GM18909 (cell line): ENCODE data around the gene VPS37B.

Experiments used
- ATAC-seq: cut with Tn5 transposase; IDR thresholded peaks from one replicate; pipeline ENCODE4 v1.9.1; 2021; ENCODE audit warnings: mild to moderate bottlenecking; ENCODE audit not compliant: unreplicated experiment, poor library complexity

VPS37B gene

DNA sequence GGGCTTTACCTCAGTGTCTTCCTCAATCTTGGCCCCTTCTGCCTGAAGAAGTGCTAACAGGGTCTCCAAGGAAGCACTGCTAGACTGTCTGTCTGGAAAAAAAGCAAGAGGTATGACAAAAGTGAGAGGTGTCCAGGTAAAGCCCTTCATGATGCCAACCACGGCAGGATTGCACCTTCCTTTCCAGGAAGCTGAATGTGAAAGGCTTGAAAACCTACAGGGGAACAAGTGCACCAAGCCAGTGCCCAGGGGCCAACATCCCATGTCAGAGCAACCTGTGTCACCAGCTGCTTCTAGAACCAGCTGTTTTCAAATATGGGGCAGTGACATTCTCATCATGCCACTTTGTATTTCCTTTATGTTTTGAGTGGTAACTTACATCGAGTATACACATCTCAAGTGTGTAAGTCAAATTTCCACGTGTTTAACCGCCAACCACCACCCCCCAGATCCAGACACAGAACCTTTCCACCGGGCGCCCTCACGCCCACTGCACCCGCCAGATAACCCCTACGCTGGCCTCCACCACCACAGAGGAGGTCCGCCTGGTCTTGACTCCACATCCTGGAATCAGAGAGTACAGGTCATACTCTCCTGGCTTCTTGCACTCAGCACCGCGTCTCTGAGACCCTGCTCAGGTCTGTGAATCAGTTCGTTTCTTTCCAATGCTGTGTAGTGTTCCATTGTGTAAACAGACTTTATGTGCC lies 27.3 kb downstream of the VPS37B start:
- no peak for ATAC-seq

DNA sequence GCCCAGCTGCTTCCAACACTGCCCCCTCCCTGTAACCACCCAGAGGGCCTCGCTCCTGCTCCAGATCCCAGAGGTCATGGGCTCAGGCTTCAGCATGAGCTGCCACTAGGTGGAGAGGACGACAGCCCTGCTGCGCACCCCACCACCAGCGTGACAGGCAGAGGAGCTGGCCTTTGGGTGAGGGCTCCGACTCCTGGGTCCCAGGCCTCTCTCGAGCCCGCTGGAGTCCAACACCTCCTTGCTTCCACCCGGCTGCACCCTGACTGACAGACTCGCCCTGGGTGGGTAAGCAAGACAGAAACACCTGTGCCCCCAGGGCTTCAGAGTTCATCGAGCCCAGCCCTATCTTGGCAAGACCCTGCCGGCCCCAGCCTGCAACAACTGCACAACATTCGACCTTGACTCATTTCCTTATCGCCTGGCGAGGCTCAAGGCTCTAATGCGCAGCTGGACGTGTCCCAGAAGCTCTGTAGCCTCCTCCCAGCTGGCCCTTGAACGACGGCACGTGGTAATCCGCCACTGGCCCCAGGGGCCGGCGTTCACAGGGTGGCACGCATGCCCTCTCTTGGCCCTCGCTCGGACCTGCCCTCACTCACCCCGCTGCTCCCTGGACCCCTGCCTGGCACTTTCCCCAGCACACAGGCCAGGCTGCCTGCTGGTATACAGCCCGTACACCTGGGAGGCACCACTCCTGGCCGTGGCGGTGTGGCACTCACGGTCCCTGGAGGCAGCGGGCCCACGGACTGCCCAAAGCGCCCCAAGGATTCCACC lies 28.0 kb downstream of the VPS37B start:
- no peak for ATAC-seq

DNA sequence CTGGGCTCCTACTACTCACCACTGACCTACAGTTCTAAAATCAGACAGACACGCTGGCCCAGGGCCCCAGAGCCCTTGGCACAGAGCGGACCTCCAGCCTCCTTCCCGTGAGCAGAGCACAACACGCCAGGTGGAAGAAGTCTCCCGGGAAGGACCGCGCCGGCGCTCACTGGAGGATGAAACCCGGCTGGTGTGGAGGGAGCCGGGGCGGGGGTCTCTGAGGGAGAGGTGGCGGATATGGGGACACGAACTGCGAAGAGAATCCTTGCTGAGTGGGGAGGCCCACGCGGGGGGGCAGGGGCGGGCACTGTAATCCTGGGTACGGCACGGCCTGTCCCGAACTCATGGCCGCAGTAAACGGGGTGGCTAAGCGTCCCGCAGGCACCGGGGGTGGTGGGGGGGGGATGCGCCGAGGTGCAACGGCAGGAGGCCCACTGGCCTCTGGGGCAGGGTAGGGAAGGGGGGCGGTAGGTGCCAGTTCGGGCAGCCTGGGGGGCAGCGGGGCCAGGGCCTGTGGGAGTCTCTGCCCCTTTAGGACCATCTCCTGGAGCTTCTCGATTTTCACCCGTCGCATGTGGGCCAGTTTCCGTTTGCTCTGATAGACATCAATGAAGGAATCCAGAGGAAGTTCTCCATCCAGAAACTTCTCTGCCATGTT lies 28.8 kb downstream of the VPS37B start:
- no peak for ATAC-seq

DNA sequence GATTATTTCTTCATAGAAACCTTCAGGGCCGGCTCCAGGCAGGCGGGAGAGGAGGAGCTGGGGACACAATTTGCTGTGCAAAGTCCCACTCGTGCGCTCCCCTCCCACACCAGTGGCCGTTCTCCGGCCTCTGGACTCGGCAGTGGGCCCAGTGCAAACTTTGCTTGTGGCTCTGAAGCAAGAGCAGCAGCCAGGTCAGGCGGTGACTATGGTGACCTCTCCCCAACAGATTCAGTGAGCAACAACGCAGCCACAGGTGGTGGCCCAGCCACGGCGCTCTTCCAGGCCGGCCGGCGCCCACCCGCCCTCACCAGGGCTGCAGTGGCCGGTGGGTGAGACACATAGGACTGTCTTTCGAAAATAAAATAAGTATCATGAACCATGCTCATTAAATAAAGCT lies 29.5 kb downstream of the VPS37B start:
- ATAC-seq, result no peak

DNA sequence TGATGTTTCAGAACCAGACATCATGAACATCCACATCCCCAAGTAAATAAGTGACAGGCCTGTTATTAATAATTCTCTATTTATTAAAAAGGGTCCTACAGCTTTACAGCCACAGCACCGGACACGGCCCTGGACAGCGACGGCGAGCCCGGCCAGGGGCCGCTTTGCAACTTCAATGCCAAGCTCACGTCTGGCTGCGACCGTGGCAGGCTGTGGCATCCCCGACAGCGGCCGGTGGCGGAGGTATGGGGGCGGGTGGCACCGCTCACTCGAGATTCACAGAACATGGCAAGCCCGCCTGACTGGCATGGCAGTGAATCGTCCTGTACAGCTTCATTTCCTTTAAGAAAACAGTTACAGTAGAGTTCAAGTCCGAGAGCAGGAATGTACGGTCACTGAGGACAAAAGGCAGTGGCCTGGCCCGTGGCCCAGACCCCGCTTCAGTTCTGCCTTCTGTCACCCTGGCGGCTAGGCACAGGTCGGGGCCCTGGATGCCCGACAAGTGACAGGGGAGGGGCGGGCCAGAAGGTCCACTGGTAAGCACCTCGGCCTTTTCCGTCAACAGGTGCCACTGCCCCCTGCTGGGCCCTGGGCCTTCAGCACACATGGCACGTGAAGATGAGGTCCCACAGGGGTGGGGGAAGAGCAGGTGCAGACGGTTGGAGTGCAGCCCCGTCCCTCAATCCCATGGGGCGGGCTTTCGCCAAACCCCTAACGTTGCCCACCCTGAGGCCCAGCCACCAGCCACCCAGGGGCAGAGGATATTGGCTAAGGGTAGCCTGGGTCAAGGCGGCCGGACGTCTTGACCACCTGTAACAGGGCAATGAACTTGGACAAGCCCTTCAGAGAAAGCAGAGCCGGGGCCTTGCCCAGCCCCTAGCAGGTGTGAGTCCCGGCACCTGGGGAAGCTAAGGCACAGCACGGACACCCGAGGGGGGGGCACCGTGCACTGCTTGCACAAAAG lies 30.4 kb downstream of the VPS37B start:
- no peak for ATAC-seq

DNA sequence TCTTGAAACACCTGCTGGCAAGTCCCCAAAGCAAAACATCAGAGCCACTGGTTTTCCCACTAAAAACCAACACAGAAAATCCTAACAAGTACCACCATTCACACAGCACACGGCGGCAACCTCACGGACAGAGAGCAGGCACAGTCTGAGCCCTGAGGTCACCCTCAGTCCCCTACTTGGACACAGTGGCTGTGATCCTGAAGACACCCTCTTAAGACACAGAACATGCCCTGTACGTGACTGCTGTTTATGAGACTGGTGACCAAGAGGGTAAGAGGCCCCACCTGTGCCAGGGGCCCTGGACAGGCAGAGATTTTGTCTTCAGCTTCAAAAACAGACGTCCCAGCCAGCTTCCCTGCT lies 31.1 kb downstream of the VPS37B start:
- no peak for ATAC-seq

DNA sequence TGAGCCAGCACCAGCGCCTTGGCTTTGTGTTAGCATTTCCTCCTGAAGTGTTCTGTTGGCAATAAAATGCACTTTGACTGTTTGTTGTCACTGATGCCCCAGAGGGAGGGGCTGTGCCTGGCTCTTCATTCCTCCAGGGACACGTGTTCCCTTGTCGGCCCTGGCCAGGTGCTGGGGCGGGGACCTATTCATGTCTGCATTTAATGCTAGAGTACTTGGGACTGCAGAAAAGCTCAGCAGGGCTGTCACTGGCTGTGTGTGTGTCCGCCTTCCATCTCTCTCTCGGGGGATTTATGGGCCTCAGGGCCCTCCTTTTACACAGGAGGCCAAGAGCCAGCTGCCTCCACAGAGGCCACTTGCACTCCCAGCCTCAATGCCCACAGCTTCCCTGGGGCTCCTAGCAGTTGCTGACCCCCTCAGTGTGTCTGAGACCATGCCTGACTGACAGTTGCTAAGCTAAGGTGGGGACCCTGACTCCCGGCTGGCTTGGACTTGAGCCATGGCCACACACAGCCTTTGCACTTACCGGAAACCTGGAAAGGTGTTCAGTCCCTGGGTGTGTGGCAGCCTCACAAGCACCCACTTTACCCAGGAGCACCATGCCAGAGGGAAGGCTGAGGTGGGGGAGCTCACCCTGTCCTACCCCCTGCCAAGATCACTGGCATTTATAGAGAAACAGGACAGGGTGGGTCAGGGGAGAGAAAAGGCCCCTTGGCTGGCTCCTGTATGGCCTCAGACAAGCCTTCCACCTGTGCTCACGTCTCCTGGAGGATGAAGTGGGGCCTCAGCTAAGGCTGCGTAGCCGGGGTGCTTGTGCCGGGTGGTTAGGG lies 32.8 kb downstream of the VPS37B start:
- ATAC-seq, result no peak

DNA sequence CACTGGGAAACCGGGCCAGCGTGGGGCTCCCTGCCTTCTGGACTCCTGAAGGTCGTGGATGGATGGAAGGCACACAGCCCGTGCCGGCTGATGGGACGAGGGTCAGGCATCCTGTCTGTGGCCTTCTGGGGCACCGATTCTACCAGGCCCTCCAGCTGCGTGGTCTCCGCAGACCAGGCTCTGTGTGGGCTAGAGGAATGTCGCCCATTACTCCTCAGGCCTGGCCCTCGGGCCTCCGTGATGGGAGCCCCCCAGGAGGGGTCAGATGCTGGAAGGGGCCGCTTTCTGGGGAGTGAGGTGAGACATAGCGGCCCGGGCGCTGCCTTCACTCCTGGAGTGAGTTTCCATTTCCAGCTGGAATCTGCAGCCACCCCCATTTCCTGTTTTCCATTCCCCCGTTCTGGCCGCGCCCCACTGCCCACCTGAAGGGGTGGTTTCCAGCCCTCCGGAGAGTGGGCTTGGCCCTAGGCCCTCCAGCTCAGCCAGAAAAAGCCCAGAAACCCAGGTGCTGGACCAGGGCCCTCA lies 33.8 kb downstream of the VPS37B start:
- ATAC-seq, result no peak

DNA sequence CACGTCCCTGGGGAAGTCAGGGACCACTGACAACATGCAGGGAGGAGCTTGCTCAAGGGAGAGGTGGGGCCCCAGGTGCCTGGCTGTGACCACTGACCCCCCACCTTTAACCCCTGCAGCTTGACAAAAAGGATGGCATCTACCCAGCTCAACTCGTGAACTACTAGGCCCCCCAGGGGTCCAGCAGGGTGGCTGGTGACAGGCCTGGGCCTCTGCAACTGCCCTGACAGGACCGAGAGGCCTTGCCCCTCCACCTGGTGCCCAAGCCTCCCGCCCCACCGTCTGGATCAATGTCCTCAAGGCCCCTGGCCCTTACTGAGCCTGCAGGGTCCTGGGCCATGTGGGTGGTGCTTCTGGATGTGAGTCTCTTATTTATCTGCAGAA lies 34.3 kb downstream of the VPS37B start:
- ATAC-seq, result no peak

DNA sequence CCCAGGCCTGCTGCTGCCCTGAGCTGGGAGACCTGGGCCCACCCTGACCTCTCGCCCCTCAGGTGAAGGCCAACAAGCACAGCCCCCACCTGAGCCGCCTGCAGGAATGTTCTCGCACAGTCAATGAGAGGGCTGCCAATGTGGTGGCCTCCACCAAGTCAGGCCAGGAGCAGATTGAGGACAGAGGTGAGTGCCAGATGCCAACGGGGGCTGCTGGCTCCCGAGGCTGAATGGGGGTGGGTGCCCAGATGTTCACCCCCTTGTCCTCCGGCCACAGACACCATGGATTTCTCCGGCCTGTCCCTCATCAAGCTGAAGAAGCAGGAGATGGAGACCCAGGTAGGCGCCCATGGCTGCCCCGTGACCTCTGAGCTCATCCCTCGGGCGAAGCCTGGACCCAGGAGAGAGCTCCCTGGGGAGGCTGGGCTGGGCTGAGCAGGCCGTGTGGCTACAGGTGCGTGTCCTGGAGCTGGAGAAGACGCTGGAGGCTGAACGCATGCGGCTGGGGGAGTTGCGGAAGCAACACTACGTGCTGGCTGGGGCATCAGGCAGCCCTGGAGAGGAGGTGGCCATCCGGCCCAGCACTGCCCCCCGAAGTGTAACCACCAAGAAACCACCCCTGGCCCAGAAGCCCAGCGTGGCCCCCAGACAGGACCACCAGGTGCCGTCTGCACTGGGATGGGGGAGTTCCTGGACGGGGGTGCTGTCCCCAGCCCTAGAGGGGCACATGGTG lies 34.9 kb downstream of the VPS37B start:
- ATAC-seq, result no peak

DNA sequence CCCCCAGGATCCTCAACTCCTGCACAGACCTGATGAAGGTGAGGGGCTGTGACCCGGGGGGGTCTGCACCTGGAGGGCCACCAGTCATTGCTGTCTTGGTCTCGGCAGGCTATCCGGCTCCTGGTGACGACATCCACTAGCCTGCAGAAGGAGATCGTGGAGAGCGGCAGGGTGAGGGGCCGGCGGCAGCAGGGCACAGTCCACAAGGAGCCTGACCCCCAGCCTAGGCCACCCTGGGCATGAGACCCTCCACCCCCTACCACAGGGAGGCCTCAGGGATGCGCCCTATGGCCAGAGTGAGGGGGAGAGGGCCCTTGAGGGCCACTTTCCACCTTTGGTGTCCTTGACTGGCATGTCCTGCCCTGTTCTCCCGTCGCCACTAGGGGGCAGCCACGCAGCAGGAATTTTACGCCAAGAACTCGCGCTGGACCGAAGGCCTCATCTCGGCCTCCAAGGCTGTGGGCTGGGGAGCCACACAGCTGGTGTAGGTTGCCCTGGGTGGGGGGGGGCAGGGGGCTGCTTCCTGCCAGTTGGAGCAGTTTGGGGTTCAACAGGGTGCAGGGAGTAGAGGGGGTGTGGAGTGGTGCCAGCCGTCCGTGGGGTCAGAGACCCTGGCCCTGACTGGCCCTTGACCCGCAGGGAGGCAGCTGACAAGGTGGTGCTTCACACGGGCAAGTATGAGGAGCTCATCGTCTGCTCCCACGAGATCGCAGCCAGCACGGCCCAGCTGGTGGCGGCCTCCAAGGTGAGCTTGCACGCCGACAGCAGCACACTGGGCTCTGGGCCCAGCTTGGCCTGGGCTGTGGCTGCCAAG lies 35.7 kb downstream of the VPS37B start:
- ATAC-seq, result no peak

DNA sequence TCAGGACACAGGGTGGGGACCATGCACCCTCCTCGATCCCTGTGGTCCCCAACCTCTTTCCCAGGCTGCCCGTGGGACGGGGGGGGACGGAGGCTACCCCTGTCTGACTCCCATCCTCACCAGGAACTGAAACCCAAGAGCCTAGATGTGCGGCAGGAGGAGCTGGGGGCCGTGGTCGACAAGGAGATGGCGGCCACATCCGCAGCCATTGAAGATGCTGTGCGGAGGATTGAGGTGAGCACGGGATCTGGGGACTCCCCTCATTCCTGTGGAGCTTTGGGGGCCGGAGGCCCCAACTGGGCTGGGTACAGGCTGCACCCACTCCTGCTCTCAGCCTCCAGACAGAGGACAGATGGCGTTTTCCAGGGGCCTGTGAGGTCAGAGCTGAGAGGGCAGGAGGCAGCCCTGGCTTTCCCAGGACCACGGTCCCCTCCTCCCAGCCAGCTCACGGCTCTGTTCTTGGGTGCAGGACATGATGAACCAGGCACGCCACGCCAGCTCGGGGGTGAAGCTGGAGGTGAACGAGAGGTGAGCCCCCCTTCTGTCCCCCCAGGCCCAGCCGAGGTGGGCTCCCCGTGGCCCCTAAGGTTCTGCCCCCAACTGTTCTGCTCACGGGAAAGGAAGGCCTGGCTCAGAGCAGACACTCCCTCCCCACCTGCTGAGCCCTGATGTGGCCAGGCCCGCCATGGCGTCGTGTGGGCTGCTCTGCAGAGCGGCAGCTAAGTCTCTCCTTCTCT lies 36.5 kb downstream of the VPS37B start:
- ATAC-seq, result no peak

DNA sequence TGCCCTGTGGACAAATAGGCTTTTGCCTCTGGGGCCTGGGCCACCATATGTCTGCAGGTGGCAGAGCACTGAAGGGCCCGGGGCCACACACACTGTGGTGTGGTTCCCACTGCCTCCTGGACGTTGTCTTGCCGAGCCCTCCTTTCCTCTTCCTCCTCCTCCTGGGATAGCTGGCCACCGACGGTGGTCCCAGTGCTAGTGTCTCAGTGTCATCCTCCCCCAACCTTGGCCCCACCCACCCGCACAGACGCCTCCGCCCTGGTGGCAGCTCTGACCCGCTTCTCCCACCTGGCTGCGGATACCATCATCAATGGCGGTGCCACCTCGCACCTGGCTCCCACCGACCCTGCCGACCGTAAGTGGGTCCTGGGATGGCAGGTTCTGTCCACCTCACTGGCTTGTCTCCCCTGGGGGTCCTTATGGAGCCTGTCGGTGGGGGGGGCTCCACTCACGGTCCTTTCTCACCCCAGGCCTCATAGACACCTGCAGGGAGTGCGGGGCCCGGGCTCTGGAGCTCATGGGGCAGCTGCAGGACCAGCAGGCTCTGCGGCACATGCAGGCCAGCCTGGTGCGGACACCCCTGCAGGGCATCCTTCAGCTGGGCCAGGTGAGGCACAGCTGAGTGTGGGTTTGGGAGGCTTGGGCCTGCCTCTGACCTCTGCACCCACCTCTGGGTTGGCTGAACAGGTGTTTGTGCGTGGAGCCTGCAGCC lies 37.2 kb downstream of the VPS37B start:
- ATAC-seq, result no peak

DNA sequence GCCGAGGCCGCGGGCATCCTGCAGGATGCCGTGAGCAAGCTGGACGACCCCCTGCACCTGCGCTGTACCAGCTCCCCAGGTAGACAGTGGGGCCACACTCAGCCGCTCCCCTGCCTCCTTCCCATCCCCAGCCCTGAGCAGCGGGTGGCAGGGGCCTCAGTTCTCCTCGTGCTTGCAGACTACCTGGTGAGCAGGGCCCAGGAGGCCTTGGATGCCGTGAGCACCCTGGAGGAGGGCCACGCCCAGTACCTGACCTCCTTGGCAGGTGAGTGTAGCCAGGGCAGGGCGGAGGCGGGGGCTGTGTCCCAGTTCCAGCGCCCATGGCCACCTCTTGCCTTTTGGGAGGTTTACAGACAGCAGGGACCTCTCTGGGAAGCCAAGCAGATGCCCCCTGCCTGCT lies 37.8 kb downstream of the VPS37B start:
- ATAC-seq, result no peak

DNA sequence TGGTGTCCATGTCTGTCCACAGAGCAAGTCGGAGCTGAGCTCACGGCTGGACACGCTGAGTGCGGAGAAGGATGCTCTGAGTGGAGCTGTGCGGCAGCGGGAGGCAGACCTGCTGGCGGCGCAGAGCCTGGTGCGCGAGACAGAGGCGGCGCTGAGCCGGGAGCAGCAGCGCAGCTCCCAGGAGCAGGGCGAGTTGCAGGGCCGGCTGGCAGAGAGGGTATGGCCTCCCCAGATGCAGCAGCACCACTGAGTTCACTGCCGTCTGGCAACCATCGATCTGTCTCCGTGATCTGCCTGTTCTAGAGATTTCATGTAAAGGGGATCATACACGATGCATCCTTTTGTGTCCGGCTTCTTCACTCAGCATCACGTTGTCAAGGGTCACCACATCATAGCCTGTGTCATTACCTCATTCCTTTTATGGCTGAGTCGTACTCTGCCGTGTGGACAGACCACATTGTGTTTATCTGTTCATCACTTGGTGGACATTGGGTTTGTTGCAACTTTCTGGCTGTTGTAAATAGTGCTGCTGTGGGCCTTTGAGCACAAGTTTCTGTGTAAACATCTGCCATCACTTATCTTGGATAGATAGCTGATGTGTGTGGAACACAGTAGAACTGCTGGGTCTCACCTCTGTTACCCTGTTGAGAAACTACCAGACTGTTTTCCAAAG lies 38.8 kb downstream of the VPS37B start:
- no peak for ATAC-seq
